ENCODE measurements around the gene RUNX1. TPM values are rescaled to one million over a fixed set of nuclear protein-coding genes. Genes with fewer than 3 reads are reported as not detected.

The RUNX1 gene
- total and polyA plus RNA-seq, 2 donors (not counting 3 experiments of a cell fraction or from before 2014, with no cell fraction given) = 4.6 to 17.9 TPM

DNA sequence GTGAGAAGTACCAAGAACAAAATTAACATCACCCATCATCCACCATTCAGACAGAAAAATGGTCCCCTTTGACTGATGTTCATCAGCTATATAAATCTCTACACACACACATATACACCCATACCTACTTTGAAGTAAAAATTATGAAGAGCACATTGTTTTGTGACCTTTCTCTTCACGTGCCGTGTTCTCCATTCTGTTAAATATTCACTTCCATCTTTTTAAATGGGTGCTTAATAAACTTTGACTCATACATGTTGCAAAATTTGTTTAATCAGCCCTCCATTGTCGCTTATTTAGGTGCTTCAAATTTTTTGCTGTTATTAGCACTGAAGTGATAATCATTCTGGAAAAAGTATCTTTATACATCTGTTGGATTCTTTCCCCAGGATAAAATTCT lies 300.2 kb downstream of the RUNX1 start:
- H3K4me2 ChIP-seq (ENCODE audit: insufficient read depth, low read length) = no peak overlapping the region
- no peaks in the 10 kb centered on the region for H3K36me3 ChIP-seq (ENCODE audit: control insufficient read depth in 2 of 2, extremely low read depth in 1 of 2, insufficient read depth in 2 of 2, low read length in 2 of 2)
- H3K79me2 ChIP-seq (ENCODE audit: control insufficient read depth, insufficient read depth, low read length) = no peaks in the 10 kb centered on the region
- intact Hi-C loops (cut with micrococcal nuclease) (loop anchor here (5.0 kb wide), 1 partner anchor 1278 kb away; no protein-coding TSS in a partner anchor), dilution Hi-C loops (cut with MboI; ENCODE audit: extremely low pct_ligation_motif_present, low sequenced_read_pairs) (no loop called here)
- no peaks in the 10 kb centered on the region for H3K9me1 ChIP-seq (replicated peaks; ENCODE audit: control insufficient read depth, extremely low read depth, insufficient read depth, low read length)
- DNase-seq (ENCODE audit: low read depth, low spot score) (no peak), FAIRE-seq (no peak)
- H3K4me3 ChIP-seq (replicated peaks in 1 of 3; ENCODE audit: insufficient read depth in 1 of 3, low read depth in 1 of 3, low read length in 3 of 3) = no peak overlapping the region
- no peak for TF ChIP-seq GATA2 (IDR thresholded peaks at IDR 0.05; ENCODE audit: insufficient read depth, insufficient read length, low read depth, low read length)
- TF ChIP-seq EZH2 (IDR thresholded peaks at IDR 0.05; ENCODE audit: borderline replicate concordance, low read depth, low read length, severe bottlenecking) = no peak
- no peak for TF ChIP-seq POLR2A (IDR thresholded peaks at IDR 0.05; ENCODE audit: low read depth, low read length)
- TF ChIP-seq FOS (IDR thresholded peaks at IDR 0.05; ENCODE audit: borderline replicate concordance, insufficient read depth, low read length) = no peak
- no peak for TF ChIP-seq POLR2AphosphoS5 (IDR thresholded peaks at IDR 0.05; ENCODE audit: insufficient read depth, low read depth, low read length)
- TF ChIP-seq, protein P1, sequence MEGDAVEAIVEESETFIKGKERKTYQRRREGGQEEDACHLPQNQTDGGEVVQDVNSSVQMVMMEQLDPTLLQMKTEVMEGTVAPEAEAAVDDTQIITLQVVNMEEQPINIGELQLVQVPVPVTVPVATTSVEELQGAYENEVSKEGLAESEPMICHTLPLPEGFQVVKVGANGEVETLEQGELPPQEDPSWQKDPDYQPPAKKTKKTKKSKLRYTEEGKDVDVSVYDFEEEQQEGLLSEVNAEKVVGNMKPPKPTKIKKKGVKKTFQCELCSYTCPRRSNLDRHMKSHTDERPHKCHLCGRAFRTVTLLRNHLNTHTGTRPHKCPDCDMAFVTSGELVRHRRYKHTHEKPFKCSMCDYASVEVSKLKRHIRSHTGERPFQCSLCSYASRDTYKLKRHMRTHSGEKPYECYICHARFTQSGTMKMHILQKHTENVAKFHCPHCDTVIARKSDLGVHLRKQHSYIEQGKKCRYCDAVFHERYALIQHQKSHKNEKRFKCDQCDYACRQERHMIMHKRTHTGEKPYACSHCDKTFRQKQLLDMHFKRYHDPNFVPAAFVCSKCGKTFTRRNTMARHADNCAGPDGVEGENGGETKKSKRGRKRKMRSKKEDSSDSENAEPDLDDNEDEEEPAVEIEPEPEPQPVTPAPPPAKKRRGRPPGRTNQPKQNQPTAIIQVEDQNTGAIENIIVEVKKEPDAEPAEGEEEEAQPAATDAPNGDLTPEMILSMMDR (IDR thresholded peaks at IDR 0.05; ENCODE audit: extremely low read depth in 1 of 2, insufficient read depth in 1 of 2, low read depth in 1 of 2, low read length in 2 of 2) = no peak
- no peak for TF ChIP-seq JUN (IDR thresholded peaks at IDR 0.05; ENCODE audit: borderline replicate concordance, insufficient read depth, insufficient read length, low read depth)
- TF ChIP-seq MYC (IDR thresholded peaks at IDR 0.05; ENCODE audit: low read depth, low read length) = no peak
- H2AFZ ChIP-seq (ENCODE audit: low read depth, low read length) = no peak overlapping the region
- H3K4me1 ChIP-seq (ENCODE audit: control insufficient read depth, extremely low read depth, insufficient read depth, low read length) = no peaks in the 10 kb centered on the region
- H3K9me3 ChIP-seq (replicated peaks; ENCODE audit: control insufficient read depth, insufficient read depth, low read length) = no peaks in the 10 kb centered on the region
- H3K9ac ChIP-seq (replicated peaks; ENCODE audit: extremely low read depth, insufficient read depth, low read length) = no peak overlapping the region
- POLR2A ChIA-PET = no interaction called here
- CTCF ChIA-PET = no interaction called here
- BruUV-seq (replicated peaks) = no TSS peak
- H3K27ac ChIP-seq (ENCODE audit: insufficient read depth, low read depth, low read length) = no peak overlapping the region
- H3K27me3 ChIP-seq (ENCODE audit: control insufficient read depth in 2 of 2, insufficient read depth in 2 of 2, low read length in 2 of 2) = peaks cover 15% of the 10 kb centered on the region in 2 experiments
- no peaks in the 10 kb centered on the region for H4K20me1 ChIP-seq (replicated peaks; ENCODE audit: control insufficient read depth, extremely low read depth, insufficient read depth, low read length)

All from endothelial cell of umbilical vein (primary cell).